Measurements from ENCODE around the gene CDC42BPB.

The CDC42BPB gene

GRCh38 chr14:102994689-102995088, 62.7 kb downstream of the CDC42BPB start:
- no peaks in the 10 kb centered on the region for H4K20me1 ChIP-seq (ENCODE audit: control insufficient read depth, insufficient read depth, low read depth, low read length)
- no peak overlapping the region for H3K4me2 ChIP-seq (ENCODE audit: low read length)
- H3K9me3 ChIP-seq (ENCODE audit: control insufficient read depth, insufficient read depth, low read length), result no peaks in the 10 kb centered on the region
- no peaks in the 10 kb centered on the region for H3K4me1 ChIP-seq (ENCODE audit: control insufficient read depth, low read length)
- no peak overlapping the region for H3K27ac ChIP-seq (ENCODE audit: low read depth, low read length)
- H3K9me2 ChIP-seq (replicated peaks; ENCODE audit: control insufficient read depth, low read length), result no peaks in the 10 kb centered on the region
- no peak for TF ChIP-seq EZH2phosphoT487 (IDR thresholded peaks at IDR 0.05; ENCODE audit: borderline replicate concordance, low read length)
- TF ChIP-seq, protein P1, sequence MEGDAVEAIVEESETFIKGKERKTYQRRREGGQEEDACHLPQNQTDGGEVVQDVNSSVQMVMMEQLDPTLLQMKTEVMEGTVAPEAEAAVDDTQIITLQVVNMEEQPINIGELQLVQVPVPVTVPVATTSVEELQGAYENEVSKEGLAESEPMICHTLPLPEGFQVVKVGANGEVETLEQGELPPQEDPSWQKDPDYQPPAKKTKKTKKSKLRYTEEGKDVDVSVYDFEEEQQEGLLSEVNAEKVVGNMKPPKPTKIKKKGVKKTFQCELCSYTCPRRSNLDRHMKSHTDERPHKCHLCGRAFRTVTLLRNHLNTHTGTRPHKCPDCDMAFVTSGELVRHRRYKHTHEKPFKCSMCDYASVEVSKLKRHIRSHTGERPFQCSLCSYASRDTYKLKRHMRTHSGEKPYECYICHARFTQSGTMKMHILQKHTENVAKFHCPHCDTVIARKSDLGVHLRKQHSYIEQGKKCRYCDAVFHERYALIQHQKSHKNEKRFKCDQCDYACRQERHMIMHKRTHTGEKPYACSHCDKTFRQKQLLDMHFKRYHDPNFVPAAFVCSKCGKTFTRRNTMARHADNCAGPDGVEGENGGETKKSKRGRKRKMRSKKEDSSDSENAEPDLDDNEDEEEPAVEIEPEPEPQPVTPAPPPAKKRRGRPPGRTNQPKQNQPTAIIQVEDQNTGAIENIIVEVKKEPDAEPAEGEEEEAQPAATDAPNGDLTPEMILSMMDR (IDR thresholded peaks at IDR 0.05; ENCODE audit: low read depth, low read length, poor library complexity, severe bottlenecking), result no peak
- H3F3A ChIP-seq (ENCODE audit: control insufficient read depth, insufficient read depth), result no peaks in the 10 kb centered on the region
- H3K79me2 ChIP-seq (ENCODE audit: control insufficient read depth, low read length), result no peaks in the 10 kb centered on the region
- H3K36me3 ChIP-seq (ENCODE audit: control insufficient read depth, low read length), result no peaks in the 10 kb centered on the region
- no peaks in the 10 kb centered on the region for H3K27me3 ChIP-seq (ENCODE audit: control insufficient read depth, low read length)
- no peak overlapping the region for H3K4me3 ChIP-seq (ENCODE audit: low read length)

- Histone ChIP-seq H3K4me2 (ENCODE audit: low read length) (no peak overlapping the region), H3K27me3 (ENCODE audit: control insufficient read depth, low read length) (no peaks in the 10 kb centered on the region), H3F3A (ENCODE audit: control insufficient read depth, insufficient read depth) (no peaks in the 10 kb centered on the region), H3K79me2 (ENCODE audit: control insufficient read depth, low read length) (no peaks in the 10 kb centered on the region), H3K4me1 (ENCODE audit: control insufficient read depth, low read length) (no peaks in the 10 kb centered on the region), H3K27ac (ENCODE audit: low read depth, low read length) (no peak overlapping the region), H3K36me3 (ENCODE audit: control insufficient read depth, low read length) (no peaks in the 10 kb centered on the region), H3K9me2 (replicated peaks; ENCODE audit: control insufficient read depth, low read length) (no peaks in the 10 kb centered on the region), H4K20me1 (ENCODE audit: control insufficient read depth, insufficient read depth, low read depth, low read length) (no peaks in the 10 kb centered on the region), H3K9me3 (ENCODE audit: control insufficient read depth, insufficient read depth, low read length) (no peaks in the 10 kb centered on the region), H3K4me3 (ENCODE audit: low read length) (no peak overlapping the region)
- TF ChIP-seq EZH2phosphoT487 (IDR thresholded peaks at IDR 0.05; ENCODE audit: borderline replicate concordance, low read length), result no peak
- TF ChIP-seq, protein P1 (IDR thresholded peaks at IDR 0.05; ENCODE audit: low read depth, low read length, poor library complexity, severe bottlenecking), result no peak
These were observed 63.8 kb downstream of the CDC42BPB start for GRCh38 chr14:102993523-102993922.

DNA sequence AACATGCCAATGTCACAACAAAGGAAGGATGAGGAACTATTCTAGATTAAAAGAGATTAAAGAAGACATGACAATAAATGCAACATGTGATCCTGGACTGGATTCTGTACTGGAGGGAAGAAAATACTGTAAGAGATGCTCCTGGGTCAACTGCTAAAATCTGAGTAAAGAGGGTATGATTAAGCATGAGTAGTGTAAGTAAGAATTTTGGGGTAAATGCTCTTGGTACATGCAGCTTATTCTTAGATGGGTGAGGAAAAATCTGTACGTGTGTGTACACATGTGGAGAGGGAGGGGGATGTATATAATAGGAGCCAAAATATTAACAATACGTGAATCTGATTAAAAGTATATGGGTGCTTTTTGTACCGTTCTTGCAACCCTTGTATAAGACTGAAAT, 66.0 kb downstream of the CDC42BPB start:
- H3K4me3 ChIP-seq (ENCODE audit: low read length), result no peak overlapping the region
- no peaks in the 10 kb centered on the region for H3K27me3 ChIP-seq (ENCODE audit: control insufficient read depth, low read length)
- H3K4me1 ChIP-seq (ENCODE audit: control insufficient read depth, low read length), result no peaks in the 10 kb centered on the region
- H3K4me2 ChIP-seq (ENCODE audit: low read length), result no peak overlapping the region
- no peaks in the 10 kb centered on the region for H3K36me3 ChIP-seq (ENCODE audit: control insufficient read depth, low read length)
- no peaks in the 10 kb centered on the region for H3K79me2 ChIP-seq (ENCODE audit: control insufficient read depth, low read length)
- H3K27ac ChIP-seq (ENCODE audit: low read depth, low read length), result no peak overlapping the region
- H3K9me2 ChIP-seq (replicated peaks; ENCODE audit: control insufficient read depth, low read length), result no peaks in the 10 kb centered on the region
- H4K20me1 ChIP-seq (ENCODE audit: control insufficient read depth, insufficient read depth, low read depth, low read length), result no peaks in the 10 kb centered on the region
- H3K9me3 ChIP-seq (ENCODE audit: control insufficient read depth, insufficient read depth, low read length), result 0 out of 2 replicates have a peak, but pooled peaks cover 10% of the 10 kb centered on the region
- H3F3A ChIP-seq (ENCODE audit: control insufficient read depth, insufficient read depth), result no peaks in the 10 kb centered on the region
- TF ChIP-seq, protein P1 (IDR thresholded peaks at IDR 0.05; ENCODE audit: low read depth, low read length, poor library complexity, severe bottlenecking), result no peak
- no peak for TF ChIP-seq EZH2phosphoT487 (IDR thresholded peaks at IDR 0.05; ENCODE audit: borderline replicate concordance, low read length)

Data from DOHH2 (cell line).